GM06990 (cell line): ENCODE results near the gene GLIS1.

Experiments used
- DNase-seq: peaks from one replicate; pipeline ENCODE4 v3.0.0-alpha.2; 2011; ENCODE audit not compliant: insufficient read length; ENCODE audit errors: extremely low read depth
- H3K27me3 ChIP-seq: replicated peaks from 2 replicates; pipeline ENCODE4 v1.6.0; 2011; ENCODE audit warnings: low read length; ENCODE audit not compliant: control insufficient read depth, insufficient read depth
- H3K36me3 ChIP-seq: 2 replicates; pipeline ENCODE4 v1.5.1; 2011; ENCODE audit warnings: low read length; ENCODE audit not compliant: control insufficient read depth, insufficient read depth
- H3K4me3 ChIP-seq: replicated peaks from 2 replicates; pipeline ENCODE4 v1.5.1; 2011; ENCODE audit warnings: low read depth, mild to moderate bottlenecking, control low read depth, low read length
- CTCF ChIP-seq: IDR thresholded peaks from 2 replicates; pipeline ENCODE4 v1.5.1; 2011; ENCODE audit warnings: low read length, control low read depth, mild to moderate bottlenecking, inconsistent platforms; ENCODE audit not compliant: insufficient read depth, poor library complexity, severe bottlenecking

The GLIS1 gene

GRCh38 chr1:53576866-53577760 is 161.9 kb downstream of the GLIS1 start:
- H3K4me3 ChIP-seq = no peak overlapping the region
- DNase-seq = no peak

GRCh38 chr1:53576381-53576801 is 162.6 kb downstream of the GLIS1 start:
- no peak for TF ChIP-seq CTCF
- H3K36me3 ChIP-seq = no peaks in the 10 kb centered on the region
- H3K4me3 ChIP-seq = no peak overlapping the region
- DNase-seq = no peak
- H3K27me3 ChIP-seq = peaks cover 2% of the 10 kb centered on the region

More at GRCh38 chr1:53576866-53577760, 161.9 kb downstream of the GLIS1 start:
- Histone ChIP-seq H3K27me3 (peaks cover 2% of the 10 kb centered on the region), H3K36me3 (no peaks in the 10 kb centered on the region)
- TF ChIP-seq CTCF = no peak

GRCh38 chr1:53575955-53576320 is 163.0 kb downstream of the GLIS1 start:
- no peak for DNase-seq
- H3K27me3 ChIP-seq = peaks cover 2% of the 10 kb centered on the region
- no peaks in the 10 kb centered on the region for H3K36me3 ChIP-seq
- TF ChIP-seq CTCF = no peak
- no peak overlapping the region for H3K4me3 ChIP-seq

- Histone ChIP-seq H3K27me3 (peaks cover 2% of the 10 kb centered on the region), H3K4me3 (no peak overlapping the region), H3K36me3 (no peaks in the 10 kb centered on the region)
- DNase-seq = no peak
- TF ChIP-seq CTCF = no peak
Measured at GRCh38 chr1:53575141-53575954, 163.6 kb downstream of the GLIS1 start.

GRCh38 chr1:53574621-53575020 is 164.3 kb downstream of the GLIS1 start:
- no peak for TF ChIP-seq CTCF
- DNase-seq = no peak
- Histone ChIP-seq H3K4me3 (no peak overlapping the region), H3K27me3 (peaks cover 2% of the 10 kb centered on the region), H3K36me3 (no peaks in the 10 kb centered on the region)
